SK-N-SH treated with all-trans-retinoic acid at 6 μM for 48 hours (cell line): ENCODE data around the gene P3H3.

Experiments
- ATAC-seq: fragments of 200-7000 bp; cut with Tn5 transposase; 3 replicates; pipeline ENCODE4 v1.9.1; 2020; ENCODE audit warnings: mild to moderate bottlenecking, moderate library complexity
- BACH2 ChIP-seq: fragments of 250-450 bp; sonication (Bioruptor Pico); IDR thresholded peaks from 2 replicates; pipeline ENCODE4 v1.9.0; 2021; ENCODE audit warnings: mild to moderate bottlenecking, borderline replicate concordance
- CREB5 ChIP-seq: fragments of 250-450 bp; sonication (Bioruptor Pico); IDR thresholded peaks from 2 replicates; pipeline ENCODE4 v1.5.1; 2020; ENCODE audit warnings: low read depth, mild to moderate bottlenecking, moderate library complexity
- CSDC2 ChIP-seq: fragments of 250-450 bp; sonication (Bioruptor Pico); IDR thresholded peaks from 2 replicates; pipeline ENCODE4 v1.5.0; 2020; ENCODE audit warnings: mild to moderate bottlenecking, moderate library complexity
- CSRNP3 ChIP-seq: fragments of 250-450 bp; sonication (Bioruptor Pico); IDR thresholded peaks from 2 replicates; pipeline ENCODE4 v1.5.1; 2021; ENCODE audit warnings: mild to moderate bottlenecking, moderate library complexity
- GLIS3 ChIP-seq: fragments of 250-450 bp; sonication (Bioruptor Pico); IDR thresholded peaks from 2 replicates; pipeline ENCODE4 v1.5.0; 2020; ENCODE audit warnings: mild to moderate bottlenecking, moderate library complexity
- ISL1 ChIP-seq: fragments of 250-450 bp; sonication (Bioruptor Pico); IDR thresholded peaks from 2 replicates; pipeline ENCODE4 v2.1.2; 2022; ENCODE audit warnings: mild to moderate bottlenecking, moderate library complexity
- OSR1 ChIP-seq: fragments of 250-450 bp; sonication (Bioruptor Pico); IDR thresholded peaks from 2 replicates; pipeline ENCODE4 v1.8.0; 2022; ENCODE audit warnings: moderate library complexity, mild to moderate bottlenecking, inconsistent platforms
- PATZ1 ChIP-seq: fragments of 250-450 bp; sonication (Bioruptor Pico); IDR thresholded peaks from 2 replicates; pipeline ENCODE4 v1.8.0; 2020; ENCODE audit warnings: mild to moderate bottlenecking, moderate library complexity, borderline replicate concordance
- POU6F1 ChIP-seq: fragments of 250-450 bp; sonication (Bioruptor Pico); IDR thresholded peaks from 2 replicates; pipeline ENCODE4 v1.8.0; 2021; ENCODE audit warnings: low read depth, mild to moderate bottlenecking, moderate library complexity, borderline replicate concordance
- PPARA ChIP-seq: fragments of 250-450 bp; sonication (Bioruptor Pico); IDR thresholded peaks from 2 replicates; pipeline ENCODE4 v1.5.0; 2020; ENCODE audit warnings: mild to moderate bottlenecking, borderline replicate concordance
- RARB ChIP-seq: fragments of 250-450 bp; sonication (Bioruptor Pico); IDR thresholded peaks from 2 replicates; pipeline ENCODE4 v1.8.0; 2021; ENCODE audit warnings: mild to moderate bottlenecking, moderate library complexity
- SNAI2 ChIP-seq: fragments of 250-450 bp; sonication (Bioruptor Pico); IDR thresholded peaks from 2 replicates; pipeline ENCODE4 v1.5.0; 2020; ENCODE audit warnings: mild to moderate bottlenecking, moderate library complexity
- TCF4 ChIP-seq: fragments of 250-450 bp; sonication (Bioruptor Pico); IDR thresholded peaks from 2 replicates; pipeline ENCODE4 v1.8.0; 2021; ENCODE audit warnings: mild to moderate bottlenecking, moderate library complexity, borderline replicate concordance
- TOX ChIP-seq: fragments of 250-450 bp; sonication (Bioruptor Pico); IDR thresholded peaks from 2 replicates; pipeline ENCODE4 v1.8.0; 2021; ENCODE audit warnings: mild to moderate bottlenecking, moderate library complexity, borderline replicate concordance
- TSHZ2 ChIP-seq: fragments of 250-450 bp; sonication (Bioruptor Pico); IDR thresholded peaks from 2 replicates; pipeline ENCODE4 v1.5.0; 2020; ENCODE audit warnings: mild to moderate bottlenecking, moderate library complexity
- ZC3H10 ChIP-seq: fragments of 250-450 bp; sonication (Bioruptor Pico); IDR thresholded peaks from 2 replicates; pipeline ENCODE4 v1.5.1; 2021; ENCODE audit warnings: mild to moderate bottlenecking, moderate library complexity
- ZFP3 ChIP-seq: fragments of 250-450 bp; sonication (Bioruptor Pico); IDR thresholded peaks from 2 replicates; pipeline ENCODE4 v1.5.0; 2020; ENCODE audit warnings: mild to moderate bottlenecking, moderate library complexity
- ZFP30 ChIP-seq: fragments of 450-650 bp; formaldehyde crosslinking; IDR thresholded peaks from 2 replicates; pipeline ENCODE4 v1.5.0; 2022; ENCODE audit warnings: mild to moderate bottlenecking, moderate library complexity
- ZNF70 ChIP-seq: fragments of 450-650 bp; formaldehyde crosslinking; IDR thresholded peaks from 2 replicates; pipeline ENCODE4 v1.5.0; 2020; ENCODE audit warnings: mild to moderate bottlenecking, moderate library complexity
- ZNF8 ChIP-seq: fragments of 450-650 bp; formaldehyde crosslinking; IDR thresholded peaks from 2 replicates; pipeline ENCODE4 v1.5.0; 2020; ENCODE audit warnings: mild to moderate bottlenecking, moderate library complexity

Gene P3H3

GRCh38 chr12:6853626-6854025, 25.4 kb downstream of the P3H3 start (continued):
- TF ChIP-seq POU6F1 (CRISPR knock-in tag): no peak
- no peak for TF ChIP-seq PPARA (CRISPR knock-in tag)
- TF ChIP-seq GLIS3: no peak

GRCh38 chr12:6854036-6854435, 25.8 kb downstream of the P3H3 start:
- ATAC-seq: no peak
- TF ChIP-seq BACH2 (no peak), ZNF70 (CRISPR knock-in tag) (no peak), OSR1 (CRISPR knock-in tag) (no peak)

- TF ChIP-seq OSR1 (CRISPR knock-in tag): no peak
- no peak for TF ChIP-seq BACH2
- TF ChIP-seq SNAI2 (CRISPR knock-in tag): no peak
- TF ChIP-seq ZNF70 (CRISPR knock-in tag): no peak
- TF ChIP-seq ISL1 (CRISPR knock-in tag): no peak
- TF ChIP-seq PATZ1: no peak
- TF ChIP-seq CSRNP3 (CRISPR knock-in tag): no peak
- TF ChIP-seq POU6F1 (CRISPR knock-in tag): no peak
- no peak for TF ChIP-seq ZFP30
- no peak for TF ChIP-seq CREB5 (CRISPR knock-in tag)
- TF ChIP-seq RARB (CRISPR knock-in tag): no peak
- no peak for TF ChIP-seq GLIS3
- TF ChIP-seq TCF4 (CRISPR knock-in tag): no peak
- TF ChIP-seq ZNF8 (CRISPR knock-in tag): no peak
- no peak for TF ChIP-seq TSHZ2 (CRISPR knock-in tag)
- no peak for TF ChIP-seq CSDC2 (CRISPR knock-in tag)
- TF ChIP-seq PPARA (CRISPR knock-in tag): no peak
- TF ChIP-seq TOX (CRISPR knock-in tag): no peak
- no peak for TF ChIP-seq ZFP3
- no peak for TF ChIP-seq ZC3H10 (CRISPR knock-in tag)
- no peak for ATAC-seq
Measured at GRCh38 chr12:6855322-6855721, 27.1 kb downstream of the P3H3 start.
